Measurements from ENCODE around the gene SRCAP.
A peak's percentile ranks its signal among the peaks of the same experiment; 100 is the strongest.

SRCAP gene

GRCh38 chr16:30736995-30737793 is 38.2 kb downstream of the SRCAP start:
- no peak for DNase-seq (ENCODE audit: low read depth in 2 of 2)

DNA sequence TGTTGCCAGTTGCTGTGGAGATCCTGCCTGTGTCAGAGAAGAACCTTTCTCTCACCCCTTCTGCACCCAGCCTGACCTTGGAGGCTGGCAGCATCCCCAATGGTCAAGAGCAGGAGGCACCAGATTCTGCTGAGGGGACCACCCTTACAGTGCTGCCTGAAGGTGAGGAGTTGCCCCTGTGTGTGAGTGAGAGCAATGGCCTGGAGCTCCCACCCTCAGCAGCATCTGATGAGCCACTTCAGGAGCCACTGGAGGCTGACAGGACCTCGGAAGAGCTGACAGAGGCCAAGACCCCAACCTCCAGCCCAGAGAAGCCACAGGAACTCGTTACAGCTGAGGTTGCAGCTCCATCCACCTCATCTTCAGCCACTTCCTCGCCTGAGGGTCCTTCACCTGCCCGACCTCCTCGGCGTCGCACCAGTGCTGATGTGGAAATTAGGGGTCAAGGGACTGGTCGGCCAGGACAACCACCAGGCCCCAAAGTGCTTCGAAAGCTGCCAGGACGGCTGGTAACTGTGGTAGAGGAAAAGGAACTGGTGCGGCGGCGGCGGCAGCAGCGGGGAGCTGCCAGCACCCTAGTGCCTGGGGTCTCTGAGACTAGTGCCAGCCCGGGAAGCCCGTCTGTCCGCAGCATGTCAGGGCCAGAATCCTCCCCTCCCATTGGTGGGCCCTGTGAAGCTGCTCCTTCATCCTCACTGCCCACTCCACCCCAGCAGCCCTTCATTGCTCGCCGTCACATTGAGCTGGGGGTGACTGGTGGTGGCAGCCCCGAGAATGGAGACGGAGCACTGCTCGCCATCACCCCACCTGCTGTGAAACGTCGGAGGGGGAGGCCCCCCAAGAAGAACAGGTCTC is 39.0 kb downstream of the SRCAP start:
- DNase-seq (ENCODE audit: low read depth in 2 of 2), result no peak

- DNase-seq (ENCODE audit: low read depth in 2 of 2), result no peak
Observed at GRCh38 chr16:30738984-30739951, 40.3 kb downstream of the SRCAP start.

DNA sequence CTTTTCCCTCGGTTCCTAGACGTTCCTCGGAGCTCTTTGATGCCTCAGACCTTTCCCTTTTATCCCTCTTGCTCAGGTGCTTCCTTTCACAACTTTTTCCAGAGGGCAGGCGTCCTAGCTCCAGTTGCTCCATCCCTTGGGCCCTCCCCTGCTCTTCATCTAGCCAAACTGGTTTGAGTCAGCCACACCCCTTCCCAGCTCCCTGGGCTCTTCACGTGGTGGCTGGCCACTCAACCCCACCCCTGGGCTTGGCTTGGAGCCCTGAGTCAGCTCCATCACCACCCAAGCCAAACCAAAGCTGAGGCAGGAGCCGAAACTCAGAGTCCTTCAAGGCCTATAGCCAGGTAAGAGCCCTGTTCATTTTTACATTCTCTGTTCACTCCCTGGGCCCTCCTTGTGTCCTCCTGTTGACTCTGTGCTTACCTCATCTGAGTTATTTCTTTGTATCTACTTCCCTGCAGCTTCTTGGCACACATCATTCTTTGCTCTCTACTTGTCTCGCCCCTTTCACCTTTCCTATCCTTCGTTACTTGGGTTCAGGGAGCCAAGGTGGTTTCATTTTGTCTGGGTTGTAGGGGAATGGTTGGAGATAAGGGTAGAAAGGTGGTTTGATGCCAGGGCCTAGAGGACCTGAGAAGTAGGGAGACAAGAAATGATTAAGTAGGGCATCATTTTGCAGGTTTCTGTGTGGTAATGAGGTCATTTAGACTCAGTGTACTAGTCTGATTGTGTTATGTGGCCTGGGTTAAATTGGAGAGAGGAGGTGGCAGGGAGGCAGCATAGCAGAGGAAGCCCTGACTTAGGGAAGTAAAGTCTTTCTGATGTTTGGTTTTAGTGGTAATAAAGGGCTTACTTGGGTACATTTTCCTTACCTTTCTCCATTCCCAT is 41.6 kb downstream of the SRCAP start:
- peak in 1 of 2 donors; percentile 7 for DNase-seq (ENCODE audit: low read depth in 2 of 2)

GRCh38 chr16:30741461-30741914 is 42.5 kb downstream of the SRCAP start:
- DNase-seq (ENCODE audit: low read depth in 2 of 2), result no peak

DNA sequence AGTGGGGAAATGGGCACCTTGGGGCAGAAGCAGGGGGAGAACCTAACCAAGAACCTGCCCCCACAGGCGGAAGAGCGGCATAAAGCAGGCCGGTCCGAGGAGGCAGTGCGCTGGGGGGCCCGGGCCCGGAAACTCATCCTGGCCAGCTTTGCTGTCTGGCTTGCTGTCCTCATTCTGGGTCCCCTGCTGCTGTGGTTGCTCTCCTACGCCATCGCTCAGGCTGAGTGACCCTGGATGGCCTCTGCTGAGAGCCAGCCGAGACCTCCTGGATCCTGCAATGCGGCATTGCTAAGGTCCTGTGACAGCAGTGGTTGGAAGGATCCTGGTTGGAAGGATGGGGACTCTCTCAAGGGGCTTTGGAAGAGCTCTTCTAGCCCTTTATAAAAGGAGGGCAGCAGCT is 44.7 kb downstream of the SRCAP start:
- no peak for DNase-seq (ENCODE audit: low read depth in 2 of 2)

DNA sequence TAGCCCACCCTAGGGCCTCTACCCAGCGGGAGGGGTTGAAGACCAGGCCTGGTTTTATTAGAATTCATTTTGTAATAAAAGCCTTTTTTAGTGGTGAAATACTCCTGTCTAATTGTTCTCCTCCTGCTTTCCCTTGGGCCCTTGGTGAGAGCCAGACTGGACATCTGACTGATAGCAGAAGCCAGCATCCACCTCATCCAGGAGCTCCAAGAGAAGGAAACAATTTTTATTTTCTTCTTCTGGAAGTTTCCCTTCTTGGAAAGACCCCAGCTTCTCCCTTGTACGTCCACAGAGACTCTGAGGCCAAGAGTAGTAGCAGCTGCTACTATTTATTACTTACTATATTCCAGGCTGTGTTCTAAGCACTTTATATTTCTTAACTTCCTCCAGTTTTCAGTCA is 45.2 kb downstream of the SRCAP start:
- DNase-seq (ENCODE audit: low read depth in 2 of 2), result no peak

GRCh38 chr16:30745082-30745481 is 46.1 kb downstream of the SRCAP start:
- DNase-seq (ENCODE audit: low read depth in 2 of 2), result no peak

GRCh38 chr16:30746638-30747175 is 47.7 kb downstream of the SRCAP start:
- DNase-seq (ENCODE audit: low read depth in 2 of 2), result no peak

- no peak for DNase-seq (ENCODE audit: low read depth in 2 of 2)
Observed at GRCh38 chr16:30747331-30747730, 48.4 kb downstream of the SRCAP start.

DNA sequence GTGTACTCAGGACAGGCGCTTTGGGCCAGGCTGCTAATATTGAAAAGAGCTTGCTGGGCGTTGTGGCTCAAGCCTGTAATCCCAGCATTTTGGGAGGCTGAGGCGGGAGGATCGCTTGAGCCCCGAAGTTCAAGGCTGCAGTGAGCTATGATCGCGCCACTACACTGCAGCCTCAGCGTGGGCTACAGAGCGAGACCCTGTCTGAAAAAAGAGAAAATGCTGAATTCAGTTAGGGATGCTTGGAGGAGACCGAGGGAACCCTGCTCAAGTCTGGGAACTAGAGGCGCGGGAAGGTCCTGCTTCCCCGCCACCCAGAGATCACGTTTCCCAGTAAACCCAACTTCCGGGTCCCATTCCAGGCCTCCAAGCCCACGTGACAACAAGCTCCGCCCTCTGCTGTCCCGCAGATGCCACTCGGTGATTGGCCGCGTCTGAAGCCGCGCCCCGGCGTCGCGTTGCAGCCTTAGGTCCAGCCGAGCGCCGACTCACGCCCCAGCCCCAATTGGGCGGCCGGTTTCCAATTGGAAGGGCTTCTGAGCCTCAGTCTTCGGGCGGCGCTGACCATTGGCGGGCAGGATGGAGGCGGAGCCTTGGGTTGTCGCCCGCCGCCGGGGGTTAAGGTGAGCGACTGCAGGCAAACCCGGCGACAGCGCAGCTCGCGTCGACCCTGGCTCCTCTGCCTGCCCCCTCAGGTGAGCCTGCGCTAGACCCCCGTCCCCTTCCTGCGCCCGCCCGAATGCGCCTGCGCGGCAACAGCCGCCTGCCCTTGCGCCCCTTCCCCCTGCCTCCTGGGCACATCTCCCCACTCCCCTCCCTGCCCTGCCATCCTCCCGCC is 49.0 kb downstream of the SRCAP start, which contains the start of gene PHKG2:
Gene PHKG2, plus strand, starts transcription at position 627 of the 835 bp plus-strand sequence. CDS start 396 bp downstream, outside the sequence.
- DNase-seq (ENCODE audit: low read depth in 2 of 2), result peak; percentile 95 to 98

GRCh38 chr16:30748634-30749445 is 49.9 kb downstream of the SRCAP start:
- peak in 1 of 2 donors; percentile 4 for DNase-seq (ENCODE audit: low read depth in 2 of 2)

- DNase-seq (ENCODE audit: low read depth in 2 of 2), result no peak
Observed at GRCh38 chr16:30750201-30750600, 51.2 kb downstream of the SRCAP start.

- no peak for DNase-seq (ENCODE audit: low read depth in 2 of 2)
Observed at GRCh38 chr16:30750876-30751465, 52.0 kb downstream of the SRCAP start.

DNA sequence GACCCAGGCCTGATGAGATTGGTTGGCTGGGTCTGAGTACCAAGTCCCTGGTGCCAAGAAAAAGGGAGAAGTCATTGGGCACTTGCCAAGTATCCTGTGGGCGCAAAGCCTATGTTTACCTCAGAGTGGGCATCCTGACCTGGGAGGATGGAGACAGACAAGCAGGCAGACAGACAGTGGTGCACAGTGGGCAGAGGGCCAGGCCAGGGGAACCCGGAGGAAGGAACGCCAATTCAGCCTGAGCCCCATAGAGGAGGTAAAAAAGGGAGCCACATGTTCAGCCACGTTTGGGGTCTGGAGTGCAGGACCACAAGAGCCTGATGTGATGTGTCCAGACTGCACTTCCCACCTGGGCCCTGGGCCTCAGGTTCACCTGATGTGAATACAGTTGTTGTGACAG is 54.6 kb downstream of the SRCAP start:
- DNase-seq (ENCODE audit: low read depth in 2 of 2), result no peak

GRCh38 chr16:30755955-30756780 is 57.2 kb downstream of the SRCAP start:
- DNase-seq (ENCODE audit: low read depth in 2 of 2), result no peak

DNA sequence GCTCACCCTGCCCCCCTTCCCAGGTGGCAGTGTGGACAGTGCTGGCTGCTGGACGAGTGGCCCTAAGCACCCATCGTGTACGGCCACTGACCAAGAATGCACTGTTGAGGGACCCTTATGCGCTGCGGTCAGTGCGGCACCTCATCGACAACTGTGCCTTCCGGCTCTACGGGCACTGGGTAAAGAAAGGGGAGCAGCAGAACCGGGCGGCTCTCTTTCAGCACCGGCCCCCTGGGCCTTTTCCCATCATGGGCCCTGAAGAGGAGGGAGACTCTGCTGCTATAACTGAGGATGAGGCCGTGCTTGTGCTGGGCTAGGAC is 57.8 kb downstream of the SRCAP start:
- DNase-seq (ENCODE audit: low read depth in 2 of 2), result no peak

Data from stimulated activated CD4-positive, alpha-beta T cell treated with anti-CD3 and anti-CD28 coated beads, Interleukin-4, amount 100 ng/mL, for 48 hours (primary cell).